NOMO-1 treated with dmso at 0.1 percent for 144 hours (cell line): ENCODE results near the gene ASB18.
"Not testable (repeated sequence)": the region's sequence is repeated elsewhere in the genome, so short reads cannot be mapped to it uniquely, and the experiment has no call there.

Source experiments
- DNase-seq: peaks from one replicate; lab custom pipeline; 2025; ENCODE audit not compliant: unreplicated experiment; lab: John Stamatoyannopoulos, UW

The ASB18 gene, protein sequence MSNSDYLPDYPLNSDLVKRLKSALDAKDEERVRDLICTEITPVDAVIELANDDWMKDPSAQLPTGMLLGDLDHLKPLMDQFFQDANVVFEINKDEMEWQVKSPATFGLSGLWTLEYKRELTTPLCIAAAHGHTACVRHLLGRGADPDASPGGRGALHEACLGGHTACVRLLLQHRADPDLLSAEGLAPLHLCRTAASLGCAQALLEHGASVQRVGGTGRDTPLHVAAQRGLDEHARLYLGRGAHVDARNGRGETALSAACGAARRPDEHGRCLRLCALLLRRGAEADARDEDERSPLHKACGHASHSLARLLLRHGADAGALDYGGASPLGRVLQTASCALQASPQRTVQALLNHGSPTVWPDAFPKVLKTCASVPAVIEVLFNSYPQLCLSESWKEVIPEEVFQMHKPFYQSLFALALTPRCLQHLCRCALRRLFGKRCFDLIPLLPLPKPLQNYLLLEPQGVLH

DNA sequence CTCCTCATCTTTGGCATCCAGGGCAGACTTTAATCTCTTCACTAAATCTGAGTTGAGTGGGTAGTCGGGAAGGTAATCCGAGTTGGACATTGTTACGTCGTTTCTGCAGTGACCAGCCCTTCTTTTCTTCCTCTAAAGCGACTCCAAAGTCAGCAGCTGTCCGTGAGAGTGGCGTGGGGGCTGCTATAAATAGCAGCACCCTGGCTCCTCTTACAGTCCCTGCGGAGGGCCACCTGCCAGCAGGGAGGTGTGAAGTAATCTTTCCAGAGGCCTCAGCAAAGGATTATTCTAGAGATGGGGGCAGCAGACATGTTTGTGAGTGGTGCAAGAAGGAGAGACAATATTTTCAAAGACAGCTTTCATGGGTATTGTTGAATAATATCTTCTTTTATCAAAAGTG, at the start of gene ASB18:
TSS of gene ASB18 (minus strand) at position 151 of the 400 bp plus-strand sequence. CDS start at position 90, 61 bp downstream.
- DNase-seq = no peak

- DNase-seq = no peak
Observed at GRCh38 chr2:236311286-236311685, 47.1 kb upstream of the ASB18 start.

DNA sequence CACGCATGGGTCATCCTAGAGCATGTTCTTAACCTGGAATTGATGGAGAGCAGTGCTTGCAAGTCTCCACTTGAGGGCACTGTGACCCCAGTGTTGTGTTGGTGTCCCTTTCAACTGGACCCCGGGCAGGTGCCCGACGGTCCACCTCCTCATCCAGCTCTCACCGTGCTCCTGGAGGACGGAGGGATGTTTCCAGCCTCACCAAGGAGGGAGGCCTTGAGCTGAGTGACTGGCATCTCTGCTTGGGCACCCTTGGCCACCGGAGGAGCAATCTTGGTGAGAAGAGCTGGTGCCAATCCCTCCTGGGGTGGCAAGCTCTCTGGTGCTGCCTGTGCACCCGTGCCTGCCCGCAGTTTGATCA, 45.4 kb upstream of the ASB18 start:
- no peak for DNase-seq

- DNase-seq = no peak
Observed at GRCh38 chr2:236308855-236309668, 44.9 kb upstream of the ASB18 start.

DNA sequence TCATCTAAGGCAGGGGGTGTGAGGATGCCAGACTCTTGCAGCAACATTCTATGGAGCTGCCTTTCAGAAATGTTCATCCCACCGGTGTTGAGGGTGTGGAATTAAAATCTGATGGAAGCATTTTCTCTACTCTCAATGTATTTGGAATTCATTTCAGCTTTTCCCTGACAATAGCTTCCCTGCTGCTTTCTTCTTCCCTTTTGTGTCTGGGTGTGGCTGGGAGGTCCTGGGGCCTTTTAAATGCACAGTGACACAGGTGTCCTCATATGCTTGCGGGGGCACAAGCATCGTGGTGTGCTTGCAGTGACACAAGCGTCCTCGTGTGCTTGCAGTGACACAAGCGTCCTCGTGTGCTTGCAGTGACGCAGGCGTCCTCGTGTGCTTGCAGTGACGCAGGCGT, 43.4 kb upstream of the ASB18 start:
- DNase-seq = no peak

GRCh38 chr2:236306825-236307540, 42.8 kb upstream of the ASB18 start:
- DNase-seq = no peak

GRCh38 chr2:236305964-236306605, 41.9 kb upstream of the ASB18 start:
- no peak for DNase-seq

DNA sequence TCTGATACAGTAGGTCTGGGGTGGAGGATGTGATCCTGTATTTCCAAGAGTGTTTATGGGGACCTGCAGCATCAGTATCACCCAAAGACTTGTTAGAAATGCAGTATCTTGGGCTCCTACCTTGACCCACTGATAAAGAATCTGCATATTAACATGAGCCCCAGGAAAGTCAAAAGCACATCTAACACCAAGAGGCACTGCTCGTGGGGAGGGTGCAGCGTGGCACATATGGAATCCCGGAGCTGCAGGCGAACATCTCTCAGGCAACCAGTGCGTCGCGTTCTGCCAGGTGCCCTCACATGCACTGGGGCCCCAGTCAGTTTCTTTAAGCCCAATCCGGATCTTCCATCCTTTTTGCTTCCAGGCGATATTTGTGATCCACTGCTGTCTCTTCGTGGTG, 41.3 kb upstream of the ASB18 start:
- DNase-seq = no peak

DNA sequence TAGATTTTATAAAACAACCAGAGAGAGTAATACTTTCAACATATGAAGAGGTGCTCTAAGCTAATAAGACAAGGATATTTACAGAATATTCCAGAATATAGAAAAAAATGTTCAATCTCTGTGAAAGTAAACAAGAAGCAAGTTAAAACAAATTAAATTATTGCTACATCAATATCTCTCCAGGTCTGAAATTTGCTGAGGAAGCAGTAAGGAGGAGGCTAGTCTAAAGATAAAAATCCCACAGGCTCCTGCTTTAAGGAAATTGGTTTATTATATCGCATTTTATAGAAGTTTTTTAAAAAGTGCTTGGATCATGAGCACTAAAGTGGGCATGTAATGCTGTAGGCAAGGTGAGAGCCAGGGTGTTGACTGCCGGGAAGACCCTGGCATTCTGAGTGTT, 39.7 kb upstream of the ASB18 start:
- no peak for DNase-seq

DNA sequence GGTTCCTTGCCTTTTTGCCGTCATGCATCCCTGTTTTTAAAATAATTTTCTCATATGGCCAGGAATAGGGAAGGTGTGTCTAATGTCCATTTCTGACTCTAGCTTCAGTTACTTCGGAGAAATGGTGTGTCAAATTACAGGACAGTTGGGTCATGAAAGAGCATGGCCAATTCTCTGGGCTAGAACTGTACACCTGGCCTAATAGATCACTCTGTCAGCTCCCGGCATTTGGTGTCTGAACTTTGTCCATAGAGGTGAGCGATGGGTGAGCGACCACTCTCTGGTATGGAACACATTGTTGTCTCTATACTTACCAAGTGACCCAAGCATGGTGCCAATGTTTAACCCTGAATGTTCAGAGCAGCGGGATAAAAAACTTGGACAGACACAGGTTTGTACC, 38.3 kb upstream of the ASB18 start:
- no peak for DNase-seq

- no peak for DNase-seq
Observed at GRCh38 chr2:236298924-236299475, 34.8 kb upstream of the ASB18 start.

GRCh38 chr2:236295481-236295880, 31.3 kb upstream of the ASB18 start:
- DNase-seq = no peak

DNA sequence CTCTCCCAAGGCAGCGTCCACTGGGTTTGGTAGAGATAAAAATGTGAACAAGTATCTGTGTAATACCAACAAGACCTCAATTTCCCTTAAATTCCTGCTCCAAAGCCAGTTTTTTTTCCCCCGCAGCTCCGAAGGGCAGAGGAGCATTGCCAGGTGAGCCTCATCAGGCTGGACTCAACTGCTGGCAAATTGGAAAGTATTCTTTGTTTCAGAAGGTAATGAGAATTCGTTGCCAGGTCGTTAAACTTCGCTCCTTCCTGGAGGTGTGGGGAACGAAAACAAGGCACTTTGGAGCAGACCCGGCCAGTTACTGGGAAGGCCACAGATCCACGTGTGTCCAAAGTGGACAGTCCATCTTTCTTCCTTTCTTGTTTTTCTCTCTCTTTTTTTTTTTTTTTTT, 30.4 kb upstream of the ASB18 start:
- DNase-seq = no peak

DNA sequence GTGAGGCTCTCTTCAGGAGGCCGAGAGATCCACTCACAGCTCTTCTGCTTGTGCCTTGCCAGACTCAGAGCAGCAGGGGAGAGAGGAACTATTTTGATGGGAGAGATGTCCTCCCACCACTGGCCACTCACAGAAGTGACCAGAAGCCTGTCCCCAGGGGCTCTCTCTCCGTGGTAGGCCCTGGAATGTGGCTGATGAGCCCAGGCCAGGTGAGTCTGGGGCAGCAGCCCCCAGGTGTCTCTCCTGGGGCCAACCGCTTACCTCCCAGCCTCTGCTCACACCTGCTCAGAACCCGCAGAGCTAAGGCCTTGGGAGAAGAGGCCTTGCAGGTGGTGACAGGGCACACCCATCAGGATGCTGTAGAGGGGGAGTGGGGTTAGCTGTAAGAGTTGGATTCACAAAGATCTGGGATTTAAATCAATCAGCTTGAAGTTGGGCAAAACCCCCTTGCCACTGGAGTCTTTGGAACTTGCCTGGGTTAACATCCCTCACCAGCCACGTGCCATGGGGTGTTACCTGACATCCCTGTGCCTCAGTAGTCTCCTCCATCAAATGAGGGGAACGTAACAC, 29.1 kb upstream of the ASB18 start:
- no peak for DNase-seq

DNA sequence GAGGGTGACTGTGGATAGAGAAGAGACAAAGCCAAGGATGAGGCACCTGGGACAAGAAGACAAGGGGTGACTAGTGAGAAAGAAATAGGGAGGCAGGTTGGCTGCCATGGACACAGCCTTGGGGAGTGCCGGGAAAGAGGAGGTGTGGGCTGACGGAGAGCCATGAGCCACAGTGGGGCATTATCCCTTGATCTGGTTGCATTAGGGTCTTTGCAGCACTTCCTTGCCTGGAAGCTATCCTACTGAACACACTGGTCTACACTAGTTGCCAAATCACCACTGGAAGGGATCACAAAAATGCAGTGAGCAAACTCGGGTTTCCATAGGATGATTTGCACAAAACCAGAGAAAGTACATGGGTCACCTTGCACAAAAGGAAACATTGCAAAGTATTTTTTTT, 27.7 kb upstream of the ASB18 start:
- DNase-seq = no peak

DNA sequence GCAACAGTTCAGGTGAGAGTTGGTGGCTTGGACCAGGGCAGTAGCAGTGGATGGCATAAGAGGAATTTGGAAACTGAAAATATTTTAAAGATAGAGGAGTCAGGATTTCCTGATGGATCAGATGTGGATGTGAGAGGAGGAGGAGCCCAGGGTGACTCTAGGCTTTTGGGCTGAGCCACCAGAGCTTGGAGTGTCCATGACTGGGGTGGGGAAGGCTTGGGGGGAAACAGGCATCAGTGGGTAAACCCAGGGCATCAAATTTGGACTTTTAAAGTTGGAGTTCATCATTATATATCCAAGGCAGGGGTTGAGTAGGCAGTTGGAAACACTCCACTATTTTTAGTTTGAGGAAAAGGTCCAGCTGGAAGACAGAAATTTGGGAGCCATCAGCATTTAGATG, 27.3 kb upstream of the ASB18 start:
- DNase-seq = no peak

- no peak for DNase-seq
Observed at GRCh38 chr2:236290742-236291425, 26.7 kb upstream of the ASB18 start.

GRCh38 chr2:236289766-236290462, 25.7 kb upstream of the ASB18 start:
- DNase-seq = no peak

GRCh38 chr2:236288373-236288772, 24.2 kb upstream of the ASB18 start:
- DNase-seq = not testable (repeated sequence)
